Mesendoderm (in vitro differentiated cells): ENCODE measurements around the gene PTPRE.

Source experiments
- DNase-seq: peaks from one replicate; pipeline ENCODE4 v3.0.0; 2013
- H2AK5ac ChIP-seq: 2 replicates; pipeline ENCODE4 v1.6.1; 2013; ENCODE audit warnings: low read length, inconsistent platforms
- H2BK120ac ChIP-seq: 2 replicates; pipeline ENCODE4 v1.6.1; 2013; ENCODE audit warnings: low read depth, mild to moderate bottlenecking, low read length, moderate library complexity, mixed read lengths
- H2BK15ac ChIP-seq: replicated peaks from 2 replicates; pipeline ENCODE4 v1.6.1; 2013; ENCODE audit warnings: low read depth, mild to moderate bottlenecking, moderate library complexity
- H2BK5ac ChIP-seq: 2 replicates; pipeline ENCODE4 v1.6.1; 2013; ENCODE audit warnings: low read length, inconsistent platforms
- H3K18ac ChIP-seq: 2 replicates; pipeline ENCODE4 v1.6.1; 2013; ENCODE audit warnings: mild to moderate bottlenecking, low read length, mixed read lengths
- H3K23ac ChIP-seq: one replicate; pipeline ENCODE4 v1.6.1; 2013; ENCODE audit warnings: low read length
- H3K27ac ChIP-seq: 2 replicates; pipeline ENCODE4 v1.5.1; 2013; ENCODE audit warnings: low read depth, mild to moderate bottlenecking, inconsistent platforms, low read length, moderate library complexity
- H3K27me3 ChIP-seq: 2 replicates; pipeline ENCODE4 v1.6.1; 2013; ENCODE audit warnings: low read length, control low read depth, mild to moderate bottlenecking, inconsistent platforms; ENCODE audit not compliant: insufficient read depth, poor library complexity
- H3K36me3 ChIP-seq: 2 replicates; pipeline ENCODE4 v1.6.1; 2013; ENCODE audit warnings: low read length, inconsistent platforms; ENCODE audit not compliant: control insufficient read depth, insufficient read depth
- H3K4ac ChIP-seq: one replicate; pipeline ENCODE4 v1.6.1; 2013; ENCODE audit warnings: low read depth, mild to moderate bottlenecking, low read length, moderate library complexity
- H3K4me1 ChIP-seq: 2 replicates; pipeline ENCODE4 v1.6.1; 2013; ENCODE audit warnings: low read depth, low read length, inconsistent platforms; ENCODE audit not compliant: control insufficient read depth
- H3K4me2 ChIP-seq: 2 replicates; pipeline ENCODE4 v1.6.1; 2013; ENCODE audit warnings: low read length
- H3K4me3 ChIP-seq: 2 replicates; pipeline ENCODE4 v1.5.1; 2013; ENCODE audit warnings: mild to moderate bottlenecking, low read length
- H3K56ac ChIP-seq: one replicate; pipeline ENCODE4 v1.6.1; 2013; ENCODE audit warnings: low read length
- H3K79me1 ChIP-seq: 2 replicates; pipeline ENCODE4 v1.6.1; 2013; ENCODE audit warnings: low read length, inconsistent platforms
- H3K79me2 ChIP-seq: 2 replicates; pipeline ENCODE4 v1.6.1; 2013; ENCODE audit warnings: mild to moderate bottlenecking, low read length; ENCODE audit not compliant: control insufficient read depth, insufficient read depth
- H3K9ac ChIP-seq: 2 replicates; pipeline ENCODE4 v1.6.1; 2013; ENCODE audit warnings: low read length, inconsistent platforms
- H4K5ac ChIP-seq: one replicate; pipeline ENCODE4 v1.6.1; 2013; ENCODE audit warnings: low read length
- H4K8ac ChIP-seq: one replicate; pipeline ENCODE4 v1.6.1; 2013; ENCODE audit warnings: low read depth, mild to moderate bottlenecking, control low read depth, low read length, moderate library complexity
- WGBS: extraction: QIAGEN DNeasy Blood & Tissue Kit; methylation state at CpG from one replicate; pipeline ENCODE4 v1.1.7; 2013; ENCODE audit warnings: low lambda C conversion rate, missing lambda C conversion rate; ENCODE audit not compliant: insufficient coverage; ENCODE audit errors: extremely low coverage; 5-methylcytosine and 5-hydroxymethylcytosine counted together

Gene PTPRE

DNA sequence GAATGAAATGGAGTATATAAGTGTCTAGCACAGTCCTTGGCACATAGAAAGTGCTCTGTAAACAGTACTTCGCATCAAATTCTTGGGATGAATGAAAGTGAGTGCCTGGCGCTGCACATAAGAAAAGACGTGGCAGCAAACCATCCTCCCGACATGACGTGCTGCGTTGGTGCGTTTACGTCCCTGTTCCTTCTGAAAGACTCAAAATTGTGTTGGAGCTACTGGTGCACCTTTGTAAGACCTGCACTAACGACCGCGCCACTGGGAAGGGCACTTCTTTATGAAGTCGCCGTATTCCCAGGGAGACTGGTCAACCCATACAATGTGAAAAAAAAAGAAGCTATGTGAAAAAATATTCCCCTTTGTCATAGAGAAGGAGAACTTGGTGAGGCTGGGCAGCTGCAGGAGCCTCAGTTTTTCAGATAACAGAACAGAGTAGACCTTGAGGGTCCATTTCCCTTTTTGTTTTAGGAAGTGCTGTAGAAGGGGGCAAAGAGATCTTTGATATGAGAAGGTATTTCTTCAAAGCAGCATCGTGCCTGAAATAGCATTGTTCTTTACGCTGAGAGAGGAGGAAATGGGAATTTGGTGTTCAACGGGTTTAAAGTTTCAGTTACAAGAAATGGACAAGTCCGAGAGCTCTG is 91.7 kb downstream of the PTPRE start:
- no CpG with 5 or more reads among the region's 17 CpGs for WGBS
- no peak overlapping the region for H3K18ac ChIP-seq
- H4K8ac ChIP-seq: no peak overlapping the region
- H3K4me2 ChIP-seq: no peak overlapping the region
- H3K4me3 ChIP-seq: no peak overlapping the region
- no peaks in the 10 kb centered on the region for H3K79me1 ChIP-seq
- H2BK120ac ChIP-seq: no peak overlapping the region
- no peak overlapping the region for H3K4ac ChIP-seq
- no peaks in the 10 kb centered on the region for H3K27me3 ChIP-seq
- H3K23ac ChIP-seq: no peak overlapping the region
- H3K56ac ChIP-seq: no peak overlapping the region
- no peak overlapping the region for H2BK5ac ChIP-seq
- no peak overlapping the region for H2BK15ac ChIP-seq
- H3K36me3 ChIP-seq: no peaks in the 10 kb centered on the region
- no peak overlapping the region for H3K9ac ChIP-seq
- H2AK5ac ChIP-seq: no peak overlapping the region
- H3K4me1 ChIP-seq: no peaks in the 10 kb centered on the region
- H3K27ac ChIP-seq: no peak overlapping the region
- no peak overlapping the region for H4K5ac ChIP-seq
- DNase-seq: no peak
- no peaks in the 10 kb centered on the region for H3K79me2 ChIP-seq

DNA sequence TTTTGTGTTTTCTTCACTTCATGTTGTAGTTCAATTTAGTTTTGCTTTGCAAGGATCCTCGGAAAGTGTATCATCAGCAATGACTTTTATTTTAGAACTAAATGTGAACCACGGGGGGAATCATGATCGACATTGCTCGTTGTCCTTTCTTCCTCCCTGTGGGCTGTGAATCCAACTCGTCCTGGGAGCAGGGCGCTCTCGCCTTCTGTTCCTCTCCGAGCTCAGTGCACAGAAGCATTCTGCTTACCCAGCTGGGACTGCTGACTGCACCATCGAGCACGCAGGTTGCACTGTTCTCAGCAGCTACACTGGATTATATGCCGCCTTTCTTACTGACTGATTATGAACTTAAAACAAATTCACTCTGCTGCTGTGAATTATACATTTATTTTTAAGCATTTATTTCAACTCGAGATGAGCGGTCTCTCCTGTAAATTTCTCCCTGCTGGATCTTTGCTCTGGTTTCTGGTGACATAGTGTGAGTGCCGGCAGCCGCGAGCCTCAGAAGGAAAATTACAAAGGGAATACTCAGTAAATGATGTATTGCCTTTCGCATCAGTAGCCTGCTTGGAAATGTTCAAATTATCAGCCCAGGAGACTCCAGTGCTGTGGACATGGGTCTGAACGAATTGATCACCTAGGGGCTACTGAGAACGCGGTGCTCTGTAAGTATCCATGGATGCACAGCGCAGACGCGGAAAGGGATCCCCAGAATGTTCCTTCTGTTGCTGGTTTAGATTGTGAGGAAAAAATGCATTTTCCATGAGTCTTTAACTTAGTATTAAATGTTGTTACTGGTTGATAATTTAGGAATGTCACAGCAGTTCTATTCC is 92.6 kb downstream of the PTPRE start:
- no peak overlapping the region for H2BK120ac ChIP-seq
- H3K27me3 ChIP-seq: no peaks in the 10 kb centered on the region
- H3K23ac ChIP-seq: no peak overlapping the region
- H3K4me1 ChIP-seq: no peaks in the 10 kb centered on the region
- no peak overlapping the region for H4K5ac ChIP-seq
- H2BK5ac ChIP-seq: no peak overlapping the region
- no peak overlapping the region for H3K4me3 ChIP-seq
- H2AK5ac ChIP-seq: no peak overlapping the region
- no peak overlapping the region for H3K27ac ChIP-seq
- no peak overlapping the region for H3K56ac ChIP-seq
- H3K18ac ChIP-seq: no peak overlapping the region
- WGBS: no CpG with 5 or more reads among the region's 23 CpGs
- H2BK15ac ChIP-seq: no peak overlapping the region
- no peaks in the 10 kb centered on the region for H3K79me2 ChIP-seq
- no peak overlapping the region for H3K4ac ChIP-seq
- H3K79me1 ChIP-seq: no peaks in the 10 kb centered on the region
- DNase-seq: no peak
- H3K36me3 ChIP-seq: no peaks in the 10 kb centered on the region
- H3K4me2 ChIP-seq: no peak overlapping the region
- H4K8ac ChIP-seq: no peak overlapping the region
- no peak overlapping the region for H3K9ac ChIP-seq

DNA sequence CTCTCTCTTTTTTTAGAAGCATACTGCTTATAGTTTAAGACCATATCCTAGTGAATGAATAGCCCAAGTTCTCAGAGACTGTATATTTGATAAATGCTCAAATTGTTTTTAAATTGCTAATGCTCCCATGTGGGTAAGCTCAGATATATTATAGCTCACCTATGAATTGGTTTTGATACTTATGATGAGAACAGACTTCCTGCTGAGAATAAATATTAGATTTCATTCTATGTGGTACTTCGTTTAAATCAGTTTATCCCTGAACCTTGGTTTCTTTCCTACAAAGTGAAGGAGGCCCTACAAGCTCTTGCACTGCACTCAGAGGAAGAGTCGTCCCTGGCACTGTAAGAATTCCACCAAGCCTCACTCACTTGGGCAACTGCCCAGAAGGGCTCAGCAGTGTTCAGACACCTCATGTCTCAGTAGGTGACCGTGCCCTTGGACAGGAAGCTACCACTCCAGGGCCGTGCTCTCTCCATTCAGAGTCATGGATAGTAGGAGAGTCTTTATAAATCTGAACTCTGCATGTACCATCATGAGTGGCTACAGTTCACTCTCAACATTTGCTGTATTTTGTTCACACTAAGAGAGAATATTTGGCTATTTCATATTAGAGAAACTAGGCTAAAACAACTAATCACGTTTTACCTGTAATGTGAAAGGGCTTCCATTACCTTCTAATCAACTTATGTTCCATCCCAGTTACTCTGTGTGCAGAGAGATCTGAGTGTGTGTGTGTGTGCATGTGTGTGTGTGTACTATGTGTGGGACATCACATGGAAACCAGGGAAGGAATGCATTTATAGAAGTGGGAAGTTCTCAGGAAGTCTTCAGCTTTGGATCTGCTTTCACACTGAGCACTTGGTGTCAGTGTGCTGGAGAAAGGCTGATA is 93.8 kb downstream of the PTPRE start:
- Histone ChIP-seq H2BK120ac (no peak overlapping the region), H3K23ac (no peak overlapping the region), H3K36me3 (no peaks in the 10 kb centered on the region), H3K4me2 (no peak overlapping the region), H3K27ac (no peak overlapping the region), H2AK5ac (no peak overlapping the region), H3K18ac (no peak overlapping the region), H4K8ac (no peak overlapping the region), H3K4ac (no peak overlapping the region), H3K79me2 (no peaks in the 10 kb centered on the region), H3K27me3 (no peaks in the 10 kb centered on the region), H2BK5ac (no peak overlapping the region), H3K79me1 (no peaks in the 10 kb centered on the region), H3K4me1 (no peaks in the 10 kb centered on the region), H3K9ac (no peak overlapping the region), H4K5ac (no peak overlapping the region), H3K4me3 (no peak overlapping the region), H2BK15ac (no peak overlapping the region), H3K56ac (no peak overlapping the region)
- no CpG with 5 or more reads among the region's 5 CpGs for WGBS
- no peak for DNase-seq

DNA sequence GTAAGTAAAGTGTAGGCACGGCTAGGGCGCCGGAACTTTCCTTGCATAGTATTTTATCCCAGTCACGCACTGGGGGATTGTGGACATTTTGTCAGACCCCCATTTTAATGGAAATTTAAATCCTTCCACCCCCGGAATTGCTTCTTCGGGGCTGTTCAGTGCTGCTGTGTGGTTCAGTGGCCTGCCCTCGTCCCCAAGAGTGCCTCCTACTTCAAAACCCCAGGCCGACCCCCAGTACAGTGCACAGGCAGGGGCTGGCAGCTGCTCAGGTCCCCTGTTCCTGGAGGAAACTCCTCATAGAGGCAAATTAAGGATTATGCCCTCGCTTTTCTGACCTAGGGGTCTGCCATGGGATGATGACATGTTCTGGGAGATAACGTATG is 94.5 kb downstream of the PTPRE start:
- no peak overlapping the region for H3K23ac ChIP-seq
- H4K5ac ChIP-seq: no peak overlapping the region
- no peak overlapping the region for H2AK5ac ChIP-seq
- H2BK15ac ChIP-seq: no peak overlapping the region
- H3K4me1 ChIP-seq: no peaks in the 10 kb centered on the region
- no peaks in the 10 kb centered on the region for H3K79me2 ChIP-seq
- no CpG with 5 or more reads among the region's 10 CpGs for WGBS
- H3K4ac ChIP-seq: no peak overlapping the region
- H2BK5ac ChIP-seq: no peak overlapping the region
- no peaks in the 10 kb centered on the region for H3K36me3 ChIP-seq
- H3K27ac ChIP-seq: no peak overlapping the region
- H3K27me3 ChIP-seq: no peaks in the 10 kb centered on the region
- H3K18ac ChIP-seq: no peak overlapping the region
- H4K8ac ChIP-seq: no peak overlapping the region
- H3K56ac ChIP-seq: no peak overlapping the region
- H3K9ac ChIP-seq: no peak overlapping the region
- no peak for DNase-seq
- H3K4me3 ChIP-seq: no peak overlapping the region
- H3K4me2 ChIP-seq: no peak overlapping the region
- no peak overlapping the region for H2BK120ac ChIP-seq
- H3K79me1 ChIP-seq: no peaks in the 10 kb centered on the region

GRCh38 chr10:128001849-128002248 is 94.9 kb downstream of the PTPRE start:
- no peak for DNase-seq
- no peak overlapping the region for H3K23ac ChIP-seq
- H2AK5ac ChIP-seq: no peak overlapping the region
- no peak overlapping the region for H3K9ac ChIP-seq
- H3K4me2 ChIP-seq: no peak overlapping the region
- H3K36me3 ChIP-seq: no peaks in the 10 kb centered on the region
- no peaks in the 10 kb centered on the region for H3K4me1 ChIP-seq
- H3K79me1 ChIP-seq: no peaks in the 10 kb centered on the region
- H4K8ac ChIP-seq: no peak overlapping the region
- H2BK15ac ChIP-seq: no peak overlapping the region
- no CpG with 5 or more reads among the region's 13 CpGs for WGBS
- H3K4ac ChIP-seq: no peak overlapping the region
- H2BK120ac ChIP-seq: no peak overlapping the region
- H3K18ac ChIP-seq: no peak overlapping the region
- no peak overlapping the region for H2BK5ac ChIP-seq
- no peak overlapping the region for H3K27ac ChIP-seq
- no peak overlapping the region for H3K56ac ChIP-seq
- no peaks in the 10 kb centered on the region for H3K27me3 ChIP-seq
- no peaks in the 10 kb centered on the region for H3K79me2 ChIP-seq
- H3K4me3 ChIP-seq: no peak overlapping the region
- H4K5ac ChIP-seq: no peak overlapping the region
